ENCODE data around the gene INMT.
A peak's percentile ranks its signal among the peaks of the same experiment; 100 is the strongest.

The INMT gene

DNA sequence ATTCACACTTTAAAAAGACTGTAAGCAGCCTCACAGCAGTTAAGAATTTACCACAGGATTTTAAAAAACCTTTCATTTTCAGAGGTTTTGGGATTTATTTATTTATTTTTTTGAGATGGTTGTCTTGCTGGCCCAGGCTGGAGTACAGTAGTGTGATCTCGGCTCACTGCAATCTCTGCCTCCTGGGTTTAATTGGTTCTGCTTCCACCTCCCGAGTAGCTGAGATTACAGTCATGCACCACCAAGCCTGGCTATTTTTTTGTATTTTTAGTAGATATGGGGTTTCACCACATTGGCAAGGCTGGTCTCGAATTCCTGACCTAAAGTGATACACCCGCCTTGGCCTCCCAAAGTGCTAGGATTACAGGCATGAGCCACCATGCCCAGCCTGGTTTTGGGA lies 38.4 kb downstream of the INMT start:
- DNase-seq: no peak

DNA sequence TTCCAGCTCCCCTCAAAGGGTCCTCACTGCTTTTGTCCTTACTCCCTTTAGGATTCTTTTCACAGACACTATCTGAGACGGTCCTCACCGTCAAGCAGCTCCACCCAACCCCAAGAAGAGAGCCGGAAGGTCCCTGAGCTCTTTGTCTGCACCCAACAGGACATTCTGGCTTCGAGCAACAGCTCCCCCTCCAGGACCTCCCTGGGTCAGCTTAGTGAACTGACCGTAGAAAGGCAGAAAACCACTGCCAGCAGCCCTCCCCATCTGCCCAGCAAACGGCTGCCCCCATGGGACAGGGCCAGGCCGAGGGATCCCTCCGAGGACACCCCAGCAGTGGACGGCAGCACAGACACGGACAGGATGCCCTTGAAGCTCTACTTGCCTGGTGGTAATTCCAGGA lies 39.2 kb downstream of the INMT start:
- DNase-seq: no peak

DNA sequence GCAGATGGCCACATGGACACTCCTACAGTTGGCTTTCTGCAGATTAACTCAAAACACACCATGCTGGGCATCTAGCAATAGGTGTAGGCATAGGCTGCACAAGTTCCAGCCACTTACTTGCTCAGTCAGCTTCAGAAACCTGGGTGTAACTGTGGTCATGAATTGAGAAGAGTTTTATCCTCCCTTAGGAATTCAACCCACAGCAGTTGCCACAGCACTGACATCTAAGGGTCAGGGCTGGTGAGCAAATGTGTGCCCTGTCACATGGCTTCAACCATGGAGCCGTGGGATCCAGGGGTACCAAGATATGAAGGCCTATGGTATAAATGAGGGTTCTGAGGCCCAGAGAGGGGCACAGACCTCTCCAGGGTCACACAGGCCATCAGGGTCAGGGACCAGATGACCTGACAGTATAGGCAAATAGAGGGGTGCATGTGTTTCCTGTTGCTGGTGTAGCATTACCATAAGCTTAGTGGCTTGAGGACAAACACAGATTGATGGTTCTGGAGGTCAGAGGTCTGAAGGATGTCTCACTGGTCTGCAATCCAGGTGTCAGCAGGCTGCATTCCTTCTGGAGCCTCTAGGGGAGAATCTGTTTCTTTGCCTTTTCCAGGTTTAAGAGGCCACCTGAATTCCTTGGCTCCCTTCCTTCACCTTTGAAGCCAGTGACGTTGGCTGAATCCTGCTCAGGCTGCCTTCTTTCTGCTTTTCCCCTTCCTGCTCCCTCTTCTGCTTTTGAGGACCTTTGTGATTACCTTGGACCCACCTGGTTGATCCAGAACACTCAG lies 43.4 kb downstream of the INMT start:
- DNase-seq: no peak

DNA sequence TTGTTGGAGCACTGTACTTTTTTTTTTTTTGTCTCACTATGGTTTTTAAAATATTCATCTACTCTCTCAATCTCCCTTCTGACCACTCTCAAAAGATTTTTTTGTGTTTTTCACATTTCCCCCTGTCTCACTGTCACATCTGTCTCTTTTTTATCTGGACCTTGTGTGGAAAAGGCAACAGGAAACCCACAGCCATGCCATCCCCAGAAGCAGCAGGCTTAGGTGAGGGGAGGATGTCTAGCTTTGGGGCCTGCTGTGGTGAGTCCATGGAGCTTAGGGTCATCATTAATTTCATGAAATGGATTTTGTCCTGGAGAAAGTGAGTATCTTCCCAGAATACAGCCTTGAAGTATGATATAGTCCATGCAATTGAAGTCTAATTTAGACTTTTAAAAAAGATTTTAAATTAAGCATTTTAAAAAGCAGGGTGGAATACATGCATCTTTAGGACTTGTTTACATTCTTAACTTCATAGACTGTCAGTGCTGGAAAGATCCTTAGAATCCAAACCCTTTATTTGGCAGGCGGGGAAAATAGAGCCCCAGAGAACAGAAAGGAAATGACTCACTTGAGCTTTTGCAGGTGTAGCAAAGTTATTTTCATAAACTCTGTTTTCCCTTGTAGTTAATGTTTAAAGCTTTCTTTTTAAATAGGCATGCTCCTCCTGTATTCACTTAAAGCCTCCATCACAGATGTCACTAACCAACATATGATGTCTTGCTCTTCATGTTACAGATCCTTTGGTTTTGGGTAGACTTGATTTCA lies 44.4 kb downstream of the INMT start:
- no peak for DNase-seq

DNA sequence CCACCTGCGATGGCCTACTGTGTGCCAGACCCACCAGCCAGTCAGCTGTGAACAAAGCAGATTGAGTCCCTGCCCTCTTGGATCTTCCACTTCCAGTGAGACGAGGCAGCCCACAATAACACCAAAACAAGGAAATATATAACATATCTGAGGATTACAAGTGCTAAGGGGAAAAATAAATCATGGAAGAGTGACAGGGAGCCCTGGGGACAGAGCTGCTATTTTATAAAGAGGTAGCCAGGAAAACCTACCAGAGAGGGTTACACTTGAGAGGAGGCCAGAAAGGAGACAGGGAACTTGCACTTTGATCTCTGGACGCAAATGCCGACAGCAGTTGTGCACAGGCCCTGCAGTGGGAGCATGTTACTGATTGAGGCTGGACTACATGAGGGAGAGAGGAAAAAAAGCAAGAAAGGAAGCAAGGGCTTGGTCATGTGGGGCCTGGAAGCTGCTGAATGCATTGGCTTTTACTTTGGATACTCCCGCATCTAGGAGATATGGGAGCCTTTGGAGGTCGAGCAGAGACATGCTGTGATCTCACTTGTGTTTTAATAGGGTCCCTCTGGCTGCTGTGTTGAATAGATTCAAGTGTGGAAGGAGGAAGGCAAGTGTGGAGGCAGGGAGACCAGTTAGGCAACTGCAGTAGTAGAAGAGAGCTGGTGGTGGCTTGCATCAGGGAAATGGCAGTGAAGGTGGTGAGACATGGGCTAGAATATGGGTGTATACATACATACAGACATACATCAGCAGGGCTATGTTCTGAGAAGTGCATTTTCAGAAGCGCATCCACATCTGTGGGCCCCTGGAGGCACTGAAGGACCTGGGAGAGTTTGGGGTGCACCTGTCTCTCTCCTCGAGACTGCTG lies 45.5 kb downstream of the INMT start:
- DNase-seq: no peak

DNA sequence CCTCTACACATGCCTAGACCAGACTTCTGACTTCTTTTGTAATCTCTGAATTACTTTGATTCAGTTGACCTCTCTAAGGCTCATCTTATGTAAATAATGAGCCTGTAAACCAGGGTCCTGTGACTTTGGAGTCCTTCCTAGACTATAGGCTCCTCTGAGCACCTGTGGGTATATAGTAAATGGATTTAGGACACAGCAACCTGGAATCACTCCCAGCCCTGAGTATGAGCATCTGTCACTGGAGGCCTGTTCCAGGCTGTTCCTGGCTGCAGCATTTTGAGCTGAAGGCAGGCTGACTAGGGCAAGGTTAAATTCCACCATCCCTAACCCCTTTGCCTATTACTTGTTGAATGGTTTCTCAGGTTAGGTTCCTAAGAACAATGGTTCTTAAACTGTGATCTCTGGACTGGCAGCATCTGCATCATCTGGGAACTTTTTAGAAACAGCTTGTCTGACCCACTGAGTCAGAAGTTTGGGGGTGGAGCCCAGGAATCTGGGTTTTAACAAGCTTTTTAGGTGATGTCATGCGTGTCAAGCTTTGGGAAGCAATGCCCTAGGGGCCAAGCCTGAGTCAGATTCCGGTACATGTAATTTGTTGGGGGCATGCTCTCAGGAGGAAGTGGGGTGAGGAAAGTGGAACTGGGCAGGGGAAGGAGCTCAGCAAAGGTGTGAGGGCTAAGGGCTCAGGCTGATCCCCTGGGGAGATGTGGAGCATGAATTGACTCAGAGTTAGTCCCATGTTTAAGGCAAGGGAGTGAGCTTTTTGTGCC lies 47.5 kb downstream of the INMT start:
- no peak for DNase-seq

DNA sequence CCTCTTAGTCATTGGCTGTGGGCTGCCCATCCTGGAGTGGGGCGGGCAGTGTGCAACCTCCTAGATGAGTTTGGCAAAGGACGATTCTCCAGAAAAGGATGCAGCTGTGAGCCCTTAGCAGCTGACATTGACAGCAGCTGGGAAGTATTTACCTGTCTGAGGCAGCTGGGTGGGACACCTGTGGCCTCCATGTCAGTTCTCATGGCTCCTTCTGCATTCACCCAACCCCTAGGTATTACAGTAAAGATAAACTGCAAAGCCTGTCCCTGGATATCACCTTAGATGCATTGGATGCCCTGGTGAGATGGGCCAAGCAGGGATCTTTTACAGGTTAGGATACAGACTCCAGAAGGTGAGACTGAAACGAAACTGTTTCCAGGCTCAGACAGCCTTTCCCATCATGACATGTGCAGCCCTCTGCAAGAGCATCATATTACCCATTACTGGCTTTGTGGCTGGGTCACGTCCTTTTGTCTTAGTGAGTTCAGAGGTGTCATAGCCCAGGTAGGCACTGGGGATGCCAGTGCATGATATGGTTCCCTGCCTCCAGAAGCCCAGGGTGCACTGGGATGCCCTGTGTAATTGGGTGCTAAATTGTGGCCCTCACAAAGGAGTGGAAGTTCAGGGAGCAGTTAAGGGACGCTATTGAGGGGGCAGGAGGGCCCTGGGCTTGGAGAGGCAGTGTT lies 48.2 kb downstream of the INMT start:
- no peak for DNase-seq

DNA sequence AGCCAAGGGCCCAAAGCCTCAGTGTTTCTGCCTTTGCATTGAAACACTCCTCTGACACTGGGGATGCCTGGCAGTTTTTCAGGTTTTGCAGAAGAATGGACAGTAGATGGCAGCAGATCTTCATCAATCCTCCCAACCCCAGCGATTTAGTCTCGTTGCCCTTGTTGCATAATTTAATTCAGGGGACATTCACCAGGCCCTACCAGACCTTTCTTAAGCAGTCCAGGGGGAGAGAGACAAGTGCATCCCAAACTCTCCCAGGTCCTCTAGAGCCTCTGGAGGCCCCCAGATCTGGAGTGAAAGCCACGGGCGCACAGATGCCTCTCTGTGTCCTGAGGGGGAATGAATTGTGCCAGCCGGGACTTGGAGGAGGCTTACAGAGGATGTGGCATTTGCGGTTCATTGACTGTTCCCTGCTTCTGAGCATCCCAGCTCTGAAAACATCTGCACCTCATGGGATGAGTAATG lies 48.9 kb downstream of the INMT start:
- peak; percentile 60 for DNase-seq

DNA sequence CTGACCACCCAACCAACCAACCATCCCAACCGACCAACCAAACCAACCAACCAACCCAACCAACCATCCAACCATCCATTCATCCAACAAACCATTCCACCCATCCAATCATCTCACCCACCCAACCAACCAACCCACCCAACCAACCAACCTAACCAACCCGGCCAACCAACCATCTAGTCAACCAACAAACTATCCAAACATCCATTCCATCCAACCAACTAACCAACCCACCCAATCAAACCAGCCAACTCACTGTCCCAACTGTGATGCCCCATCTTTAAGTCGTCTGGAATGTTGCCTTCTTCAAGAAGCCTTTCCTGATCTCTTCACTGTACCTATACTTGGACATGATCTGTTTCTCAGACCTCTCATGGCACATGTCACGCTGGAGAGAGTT lies 50.9 kb downstream of the INMT start:
- no peak for DNase-seq

DNA sequence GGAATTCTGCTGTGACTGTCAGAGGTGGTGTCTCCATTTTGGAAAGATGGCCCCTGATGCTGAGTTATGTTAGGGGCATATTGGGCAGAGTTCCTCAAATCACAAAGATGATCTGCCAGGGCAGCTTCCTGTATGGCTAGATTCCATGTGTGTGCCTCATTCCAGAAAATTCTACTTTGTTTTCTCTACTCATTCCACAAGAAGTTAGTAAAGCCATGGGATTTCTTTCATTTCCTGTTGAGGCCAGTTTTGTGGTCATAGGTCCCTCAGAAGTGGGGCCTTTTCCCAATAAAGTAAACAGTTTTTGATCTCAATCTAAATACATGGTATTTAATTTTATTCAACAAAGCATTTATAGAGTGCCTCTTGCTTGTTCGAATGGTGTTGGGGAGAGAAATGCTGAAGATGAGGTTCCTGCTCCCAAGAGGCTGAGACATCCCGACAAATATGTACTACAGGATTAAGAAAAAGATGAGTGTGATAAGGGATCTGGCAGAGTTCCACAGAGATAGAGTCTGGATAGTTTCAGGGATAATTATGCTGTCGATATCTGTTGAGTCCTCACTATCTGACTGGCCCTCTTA lies 52.2 kb downstream of the INMT start:
- DNase-seq: no peak

DNA sequence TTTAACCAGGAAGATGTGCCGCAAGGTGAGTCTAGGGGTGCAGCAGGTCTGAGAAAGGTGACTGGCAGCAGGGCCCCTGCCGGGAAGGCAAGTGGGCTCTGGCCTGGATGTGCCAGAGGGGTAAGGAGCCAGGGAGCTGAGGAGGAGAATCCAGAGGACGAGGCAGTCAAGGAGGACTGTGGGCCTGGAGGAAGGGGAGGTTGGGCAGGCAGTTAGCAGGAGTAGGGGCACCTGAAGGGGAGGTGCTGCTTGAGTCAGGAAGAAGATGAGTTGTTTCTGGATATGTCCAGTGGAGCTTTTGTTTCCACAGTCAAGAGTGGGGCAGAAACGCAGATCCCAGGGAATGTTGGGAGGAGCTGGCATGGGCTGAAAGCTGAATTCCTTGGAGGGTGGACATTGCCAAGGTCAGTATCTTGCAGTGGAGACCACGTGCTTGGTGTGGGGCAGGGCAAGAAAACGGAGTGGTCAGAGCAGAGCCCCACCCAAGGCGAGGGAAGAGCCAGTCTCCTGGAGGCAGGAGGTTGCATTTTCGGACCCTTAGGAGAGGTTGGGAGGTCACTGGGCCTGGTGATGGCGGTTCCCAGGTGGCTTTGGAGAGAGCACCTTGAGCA lies 53.3 kb downstream of the INMT start:
- DNase-seq: no peak

DNA sequence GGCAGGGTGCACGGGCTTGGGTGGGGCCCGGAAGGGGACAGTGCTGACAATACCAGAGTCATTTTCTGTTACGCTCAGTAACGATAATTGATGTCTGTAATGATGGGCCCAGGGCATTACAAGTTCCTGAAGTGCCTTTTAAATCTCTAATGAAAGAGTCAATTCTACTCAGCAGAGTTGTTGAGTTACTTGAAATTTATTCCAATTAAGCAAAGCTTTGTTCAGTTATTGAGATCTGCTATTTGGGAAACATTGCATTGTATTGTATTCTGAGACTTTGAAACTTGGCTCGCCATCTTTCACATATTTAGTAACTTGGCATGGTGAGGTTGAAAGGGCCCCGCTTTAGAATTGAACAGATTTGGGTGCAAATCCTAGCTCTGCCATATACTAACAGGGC lies 54.0 kb downstream of the INMT start:
- DNase-seq: no peak
